Cardiac atrium fibroblast (primary cell): ENCODE results near the gene KRTAP5-3. TPM values are rescaled to one million over a fixed set of nuclear protein-coding genes. Genes with fewer than 3 reads are reported as not detected.

Source experiments
- total RNA-seq: library from RNA; depleted of rRNA; stranded (reverse); fragments of >200 nt; gene quantifications from 2 replicates; pipeline ENCODE4 v1.2.3, GENCODE V29; 2015

KRTAP5-3 gene
- total RNA-seq = not detected in 2 replicates

GRCh38 chr11:1608363-1608762 lies at the start of gene KRTAP5-3:
TSS of gene KRTAP5-3 (minus strand) at chr11:1608463. CDS start at chr11:1608385, 78 bp downstream.

GRCh38 chr11:1629326-1630185 lies 21.3 kb upstream of the KRTAP5-3 start, which contains the start of gene KRTAP5-5:
TSS of gene KRTAP5-5 (plus strand) at chr11:1629775. CDS start at chr11:1629841, 66 bp downstream.

GRCh38 chr11:1622086-1622485 lies 13.8 kb upstream of the KRTAP5-3 start, which contains the start of gene KRTAP5-4:
TSS of gene KRTAP5-4 (minus strand) at chr11:1622138. CDS start at chr11:1622093, 45 bp downstream.

GRCh38 chr11:1597994-1598380 lies 10.3 kb downstream of the KRTAP5-3 start, which contains the start of gene KRTAP5-2:
TSS of gene KRTAP5-2 (minus strand) at chr11:1598294. CDS start at chr11:1598250, 44 bp downstream.

GRCh38 chr11:1584661-1585370 lies 23.4 kb downstream of the KRTAP5-3 start, which contains the start of gene KRTAP5-1:
TSS of gene KRTAP5-1 (minus strand) at chr11:1585283. CDS start at chr11:1585249, 34 bp downstream.

GRCh38 chr11:1572197-1573076 lies 35.8 kb downstream of the KRTAP5-3 start, which contains the start of gene DUSP8:
TSS of gene DUSP8 (minus strand) at chr11:1572271. CDS start at chr11:1565826, 6,445 bp downstream.

Other genes with a start within 250 kb of the KRTAP5-3 start
- gene BRSK2, start 218.5 kb downstream of the KRTAP5-3 start, total RNA-seq = 0.16 and 0.36 TPM in 2 replicates
- gene MOB2, start 121.7 kb downstream of the KRTAP5-3 start, total RNA-seq = 23.3 and 30.5 TPM in 2 replicates
- 0.32 and 0.72 TPM in 2 replicates for gene DUSP8, start 36.2 kb downstream of the KRTAP5-3 start, total RNA-seq
- not detected in 2 replicates for gene KRTAP5-1, start 23.2 kb downstream of the KRTAP5-3 start, total RNA-seq
- gene KRTAP5-2, start 10.2 kb downstream of the KRTAP5-3 start, total RNA-seq = not detected in 2 replicates
- not detected in 2 replicates for gene KRTAP5-4, start 13.7 kb upstream of the KRTAP5-3 start, total RNA-seq
- gene KRTAP5-5, start 21.3 kb upstream of the KRTAP5-3 start, total RNA-seq = not detected in 2 replicates
- not detected in 2 replicates for gene KRTAP5-6, start 88.7 kb upstream of the KRTAP5-3 start, total RNA-seq
- gene IFITM10, start 142.1 kb upstream of the KRTAP5-3 start, total RNA-seq = 0.18 and 0.65 TPM in 2 replicates
- 301 and 414 TPM in 2 replicates for gene CTSD, start 155.5 kb upstream of the KRTAP5-3 start, total RNA-seq
- 6.0 TPM in 1 of 2 replicates, not detected in the other for gene SYT8, start 226.5 kb upstream of the KRTAP5-3 start, total RNA-seq
- not detected in 2 replicates for gene TNNI2, start 230.5 kb upstream of the KRTAP5-3 start, total RNA-seq
- 8.7 and 35.7 TPM in 2 replicates for gene LSP1, start 244.6 kb upstream of the KRTAP5-3 start, total RNA-seq